IPS-NIHi11 (cell line): Measurements from ENCODE around the gene IGF2BP2.
"Not testable (repeated sequence)": the region's sequence is repeated elsewhere in the genome, so short reads cannot be mapped to it uniquely, and the experiment has no call there.

Source experiments
- DNase-seq: peaks from one replicate; pipeline ENCODE4 v3.0.0; 2012; ENCODE audit warnings: mixed read lengths, low spot score

The IGF2BP2 gene

DNA sequence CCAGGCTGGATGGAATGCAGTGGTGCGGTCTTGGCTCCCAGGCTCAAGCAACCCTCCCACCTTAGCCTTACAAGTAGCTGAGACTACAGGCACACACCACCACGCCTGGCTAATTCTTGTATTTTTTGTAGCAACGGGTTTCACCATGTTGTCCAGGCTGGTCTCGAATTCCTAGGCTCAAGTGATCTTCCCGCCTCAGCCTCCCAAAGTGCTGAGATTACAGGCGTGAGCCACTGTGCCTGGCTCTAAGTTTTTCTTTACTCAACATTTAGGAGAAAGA, 26.1 kb downstream of the IGF2BP2 start:
- not testable (repeated sequence) for DNase-seq

DNA sequence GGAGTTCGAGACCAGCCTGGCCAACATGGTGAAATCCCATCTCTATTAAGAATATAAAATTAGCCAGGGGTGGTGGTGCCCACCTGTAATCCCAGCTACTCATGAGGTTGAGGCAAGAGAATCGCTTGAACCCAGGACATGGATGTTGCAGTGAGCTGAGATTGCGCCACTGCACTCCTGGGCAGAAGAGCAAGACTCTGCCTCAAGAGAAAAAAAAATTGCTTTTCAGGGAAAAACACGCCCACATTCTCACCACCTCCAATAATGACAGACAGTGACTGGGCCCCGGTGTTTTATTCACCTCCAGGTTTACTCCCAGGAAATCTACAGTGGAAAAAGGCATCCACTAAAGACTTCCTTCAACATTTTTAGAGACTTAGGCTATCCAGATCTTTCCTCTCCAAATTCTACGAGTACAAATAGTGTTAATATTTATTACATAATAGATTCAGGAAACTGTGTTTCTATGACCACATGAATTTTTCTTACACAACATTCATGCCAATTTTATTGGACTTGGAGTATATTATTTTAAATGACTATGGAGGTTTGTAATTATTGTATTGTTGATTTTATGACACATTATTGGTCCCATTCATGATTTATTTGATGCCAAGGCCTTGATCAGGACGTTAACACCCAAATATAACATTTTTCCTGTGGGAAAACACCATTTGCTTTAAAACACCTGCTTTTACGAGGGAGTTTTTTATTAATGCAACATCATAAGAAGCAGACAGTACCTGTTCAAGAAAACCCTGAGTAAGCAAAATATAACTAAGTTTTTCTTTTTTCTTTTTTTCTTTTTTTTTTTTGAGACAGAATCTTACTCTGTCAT, 26.6 kb downstream of the IGF2BP2 start:
- no peak for DNase-seq

DNA sequence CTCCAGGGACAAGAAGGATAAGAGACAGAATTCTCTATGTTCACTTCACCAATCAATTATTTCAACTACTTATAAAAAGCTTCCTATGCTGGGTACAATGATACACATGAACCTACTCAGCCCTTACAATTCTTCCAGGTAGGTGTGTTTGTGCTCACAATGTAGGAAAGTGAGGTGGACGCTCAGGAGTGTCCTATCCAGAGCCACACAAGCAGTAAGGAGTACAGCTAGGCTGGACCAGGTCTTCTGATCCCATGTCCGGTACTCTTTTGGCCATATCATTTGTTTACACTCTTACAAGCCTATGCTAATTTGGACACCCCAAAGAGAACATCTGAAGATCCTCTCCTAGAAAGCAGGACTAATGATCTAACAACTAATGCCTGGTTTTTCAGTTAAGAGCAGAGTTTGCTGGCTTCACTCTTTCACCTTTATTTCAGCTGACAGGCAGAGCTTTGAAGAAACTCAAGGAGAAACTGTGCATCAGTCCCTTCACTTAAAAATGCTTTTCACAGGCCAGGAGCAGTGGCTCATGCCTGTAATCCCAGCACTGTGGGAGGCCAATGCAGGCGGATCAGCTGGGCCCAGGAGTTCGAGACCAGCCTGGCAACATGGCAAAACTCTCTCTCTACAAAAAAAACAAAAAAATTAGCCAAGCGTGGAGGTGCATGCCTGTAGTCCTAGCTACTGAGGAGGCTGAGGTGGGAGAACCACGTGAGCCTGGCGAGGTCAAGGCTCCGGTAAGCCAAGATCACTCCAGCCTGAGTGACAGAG, 27.5 kb downstream of the IGF2BP2 start:
- DNase-seq, result no peak

DNA sequence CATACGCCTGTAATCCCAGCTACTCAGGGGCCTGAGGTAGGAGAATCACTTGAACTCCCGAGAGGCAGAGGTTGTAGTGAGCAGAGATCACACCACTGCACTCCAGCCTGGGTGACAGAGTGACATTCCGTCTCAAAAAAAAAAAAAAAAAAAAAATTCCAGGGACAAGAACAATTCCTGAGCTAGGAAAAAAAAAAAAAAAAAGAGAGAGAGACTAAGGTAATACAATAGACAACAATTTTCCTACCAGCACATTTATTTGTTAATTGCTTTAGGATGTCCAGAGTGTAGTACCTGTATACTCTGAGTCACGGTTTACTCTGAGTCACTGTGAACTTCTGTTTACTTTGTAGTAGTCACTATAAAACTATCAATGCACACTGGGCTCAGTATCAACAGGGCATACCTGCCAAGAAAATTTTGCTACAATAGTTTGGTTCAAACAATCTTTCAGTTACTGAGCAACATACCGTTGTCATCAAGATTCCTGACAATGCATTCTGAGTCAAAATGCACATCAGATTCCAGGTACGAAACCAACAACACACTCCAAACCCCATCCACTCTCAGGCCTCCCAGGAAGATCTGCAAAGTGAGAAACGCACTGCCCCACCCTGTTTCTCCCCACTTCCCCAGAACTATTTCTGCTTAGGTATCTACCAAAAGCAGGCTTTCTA, 28.3 kb downstream of the IGF2BP2 start:
- no peak for DNase-seq

DNA sequence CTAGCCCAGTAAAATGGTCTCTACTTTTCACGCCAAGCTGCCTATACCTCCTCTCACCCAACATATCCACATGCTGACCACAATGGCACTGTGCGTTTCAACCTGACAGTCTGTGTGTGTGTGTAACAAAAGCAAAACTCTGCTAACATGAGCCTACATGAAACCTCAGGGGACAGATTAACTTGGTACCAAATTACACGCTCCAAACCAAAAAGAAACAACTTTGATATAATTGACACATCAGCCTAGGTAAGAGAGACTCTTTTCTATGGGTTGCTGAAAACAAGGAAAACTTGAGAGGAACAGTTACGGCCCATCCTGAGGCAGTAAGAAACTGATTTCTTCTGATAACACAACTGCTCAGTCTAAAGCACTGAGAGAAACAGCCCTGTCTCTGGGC, 31.5 kb downstream of the IGF2BP2 start:
- no peak for DNase-seq

DNA sequence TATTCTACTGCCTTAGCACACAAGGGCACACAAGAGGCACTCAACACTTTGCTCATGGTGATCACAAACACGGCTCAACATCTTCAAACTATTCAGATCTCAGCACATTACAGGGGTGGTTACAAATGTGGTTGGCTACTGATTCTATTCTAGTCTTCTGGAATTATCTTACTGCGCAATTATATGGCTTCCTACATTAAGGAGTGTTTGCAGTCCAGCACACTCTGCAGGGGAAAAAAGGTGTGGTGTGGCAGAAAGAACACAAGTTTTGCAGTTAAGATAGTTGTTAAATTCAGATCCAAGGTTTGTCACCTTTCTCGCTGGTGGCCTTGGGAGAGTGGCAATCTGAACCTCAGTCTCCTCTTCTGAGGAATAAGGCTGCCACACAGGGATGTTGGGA, 31.9 kb downstream of the IGF2BP2 start:
- no peak for DNase-seq

DNA sequence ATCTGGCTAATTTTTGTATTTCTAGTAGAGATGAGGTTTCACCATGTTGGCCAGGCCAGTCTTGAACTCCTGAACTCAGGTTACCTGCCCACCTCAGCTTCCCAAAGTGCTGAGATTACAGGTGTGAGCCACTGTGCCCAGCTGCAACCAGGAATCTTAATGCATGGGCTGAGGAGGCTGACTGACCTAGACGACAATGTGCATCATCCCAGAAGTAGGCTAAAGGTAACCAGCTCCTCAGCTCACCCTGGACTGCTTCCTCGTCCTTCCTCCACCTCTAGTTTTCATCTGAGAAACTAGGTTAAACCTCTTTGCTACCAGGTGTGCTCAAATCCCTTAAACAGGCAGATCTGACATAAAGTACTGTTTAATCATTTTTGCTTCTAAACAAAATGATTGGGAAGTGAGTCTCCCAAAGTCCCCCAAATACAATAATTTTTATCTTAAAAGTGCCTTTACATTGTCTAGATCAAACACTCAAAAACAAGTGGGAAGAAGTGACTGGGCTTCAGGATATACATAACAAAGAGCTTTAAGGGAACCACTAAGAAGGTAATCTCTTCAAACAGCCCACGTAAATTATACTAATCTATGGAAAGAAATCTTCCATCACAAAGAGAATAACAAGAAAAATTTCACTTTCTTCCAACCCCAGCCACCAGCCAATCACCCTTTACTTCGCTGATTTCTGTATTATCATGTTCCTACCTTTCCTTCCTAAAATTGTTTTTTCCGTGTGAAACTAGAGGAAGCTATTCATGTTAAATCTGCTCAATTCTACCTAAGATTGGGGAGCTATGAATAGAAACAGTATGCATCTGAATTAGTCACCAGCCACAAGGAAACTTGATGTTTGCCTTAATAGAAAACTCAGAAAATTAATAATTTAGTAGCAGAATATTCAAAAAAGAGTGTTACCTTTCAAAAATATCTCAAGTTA, 34.7 kb downstream of the IGF2BP2 start:
- peak; percentile 31 for DNase-seq

DNA sequence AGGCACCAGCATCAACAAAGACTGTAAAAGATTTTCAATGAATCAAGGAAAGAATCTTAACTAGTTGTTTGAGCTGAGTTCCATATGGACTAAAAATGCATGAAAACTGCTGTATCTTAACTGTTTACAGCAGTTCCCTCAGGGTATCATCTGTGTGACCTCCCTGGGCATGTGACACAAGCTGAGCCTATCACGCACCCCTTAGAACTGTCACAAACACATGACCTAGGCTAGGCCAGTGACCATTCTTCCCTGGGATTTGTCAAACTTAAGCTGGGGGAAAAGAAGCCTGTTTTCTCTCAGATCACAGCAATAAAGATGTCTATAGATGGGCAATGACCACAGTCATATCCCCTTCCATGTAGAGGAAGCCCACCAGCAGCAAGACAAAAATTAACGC, 35.7 kb downstream of the IGF2BP2 start:
- DNase-seq, result peak; percentile 35

DNA sequence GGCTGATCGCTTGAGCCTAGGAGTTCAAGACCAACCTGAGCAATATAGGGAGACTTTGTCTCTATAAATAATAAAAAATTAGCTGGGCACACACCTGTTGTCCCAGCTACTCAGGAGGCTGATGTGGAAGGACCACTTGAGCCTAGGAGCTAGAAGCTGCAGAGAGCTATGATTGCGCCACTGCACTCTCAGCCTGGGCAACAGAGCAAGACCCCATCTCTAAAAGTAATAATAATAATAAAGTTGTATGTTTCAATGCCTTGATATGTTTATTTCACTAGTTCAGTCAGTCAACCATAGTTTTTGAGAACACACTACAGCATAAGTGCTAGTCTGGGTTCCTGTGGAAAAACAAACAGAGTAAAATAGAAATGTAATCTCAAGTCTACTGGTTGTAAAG, 36.5 kb downstream of the IGF2BP2 start:
- no peak for DNase-seq

DNA sequence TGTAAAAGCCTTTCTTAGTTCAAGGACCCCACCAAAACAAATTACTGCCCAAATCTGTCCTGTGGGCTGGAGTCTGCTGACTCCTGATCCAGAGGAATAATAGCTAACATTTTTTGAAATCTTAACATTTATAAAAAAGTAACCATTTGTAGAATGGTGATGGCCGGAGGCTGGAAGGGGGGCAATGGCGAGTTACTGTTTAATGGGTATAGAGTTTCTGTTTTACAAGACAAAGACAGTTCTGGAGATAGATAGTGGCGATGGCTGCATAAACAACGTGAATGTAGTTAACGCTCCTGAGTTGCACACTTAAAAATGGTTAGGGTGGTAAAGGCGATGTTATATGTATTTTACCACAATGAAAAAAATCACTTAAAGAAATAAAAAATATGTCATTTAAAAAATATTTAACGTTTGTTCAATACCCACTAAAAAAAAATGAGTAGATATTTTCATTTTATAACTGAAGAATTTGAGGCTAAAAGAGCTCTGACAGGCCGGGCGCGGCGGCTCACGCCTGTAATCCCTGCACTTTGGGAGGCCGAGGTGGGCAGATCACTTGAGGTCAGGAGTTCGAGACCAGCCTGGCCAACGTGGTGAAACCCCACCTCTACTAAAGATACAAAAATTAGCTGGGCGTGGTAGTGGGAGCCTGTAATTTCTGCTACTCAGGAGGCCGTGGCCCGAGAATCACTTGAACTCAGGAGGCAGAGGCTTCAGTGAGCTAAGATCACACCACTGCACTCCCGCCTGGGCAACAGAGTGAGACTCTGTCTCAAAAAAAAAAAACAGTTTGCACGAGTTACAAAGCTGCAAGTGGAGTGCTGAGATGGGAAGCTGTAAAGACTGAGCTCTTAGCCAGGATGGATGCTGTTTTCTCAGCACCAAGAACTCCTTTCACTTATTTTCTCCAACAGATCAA, 37.6 kb downstream of the IGF2BP2 start:
- DNase-seq, result no peak

DNA sequence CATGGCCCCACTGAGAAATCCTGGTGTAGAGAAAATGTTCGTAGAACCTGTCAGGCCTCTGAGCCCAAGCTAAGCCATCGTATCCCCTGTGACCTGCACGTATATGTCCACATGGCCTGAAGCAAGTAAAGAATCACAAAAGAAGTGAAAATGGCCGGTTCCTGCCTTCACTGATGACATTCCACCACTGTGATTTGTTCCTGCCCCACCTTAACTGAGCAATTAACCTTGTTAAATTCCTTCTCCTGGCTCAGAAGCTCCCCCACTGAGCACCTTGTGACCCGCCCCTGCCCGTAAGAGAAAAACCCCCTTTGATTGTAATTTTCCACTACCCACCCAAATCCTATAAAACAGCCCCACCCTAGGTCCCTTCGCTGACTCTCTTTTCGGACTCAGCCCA, 38.6 kb downstream of the IGF2BP2 start:
- not testable (repeated sequence) for DNase-seq

DNA sequence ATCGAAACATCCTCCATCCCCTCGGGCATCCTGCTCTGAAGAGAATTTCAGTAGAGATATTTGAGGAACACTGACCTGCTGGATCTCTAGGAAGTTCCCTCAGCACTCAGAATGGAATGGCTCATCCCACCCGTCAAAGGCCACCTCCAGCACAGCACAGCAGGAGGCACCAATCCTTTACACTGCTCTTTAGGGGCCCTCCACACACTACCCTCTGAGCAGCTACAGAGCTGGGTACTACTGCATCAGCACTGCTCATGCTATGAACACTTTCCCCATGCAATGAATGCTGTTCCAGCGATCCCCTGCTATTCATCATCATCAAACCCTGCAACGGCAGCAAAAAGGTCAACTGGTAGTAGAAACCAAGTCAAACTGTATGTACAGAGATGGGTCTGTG, 40.5 kb downstream of the IGF2BP2 start:
- no peak for DNase-seq

DNA sequence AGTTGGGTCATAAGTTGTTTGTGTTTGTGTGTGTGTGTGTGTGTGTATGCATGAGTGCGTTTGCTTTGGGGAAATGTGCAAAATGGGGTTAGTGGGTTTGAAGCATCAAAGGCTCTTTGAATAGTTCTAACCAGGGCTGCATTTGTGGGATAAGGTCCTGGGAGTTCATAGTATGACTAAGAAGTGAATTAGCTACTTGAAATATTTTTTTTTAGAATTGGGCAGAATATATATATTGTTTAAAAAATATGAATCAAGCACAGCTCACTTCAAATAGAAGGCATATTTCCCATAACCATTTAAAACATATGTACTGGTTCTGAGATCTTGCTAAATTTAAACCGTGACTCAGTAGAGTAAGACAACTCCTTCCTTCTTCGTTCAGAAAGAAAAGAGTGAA, 43.1 kb downstream of the IGF2BP2 start:
- no peak for DNase-seq

DNA sequence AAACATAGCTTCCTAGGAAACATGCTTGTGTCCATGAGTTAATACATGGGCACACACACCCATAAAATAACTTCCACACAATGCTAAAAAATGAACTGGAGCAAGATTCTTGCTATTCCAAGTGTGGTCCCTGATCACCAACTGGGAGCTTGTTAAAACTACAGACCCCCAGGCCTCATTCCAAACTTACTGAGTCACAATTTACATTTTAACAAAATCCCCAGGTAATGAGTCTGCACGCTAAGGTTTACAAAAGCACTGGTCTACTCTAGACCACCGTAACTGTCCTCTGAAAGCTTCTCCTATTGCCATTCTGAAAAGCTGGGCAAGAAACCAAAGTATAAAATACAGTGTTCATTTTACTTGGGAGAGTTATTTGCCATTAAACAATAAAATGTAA, 45.4 kb downstream of the IGF2BP2 start:
- no peak for DNase-seq

DNA sequence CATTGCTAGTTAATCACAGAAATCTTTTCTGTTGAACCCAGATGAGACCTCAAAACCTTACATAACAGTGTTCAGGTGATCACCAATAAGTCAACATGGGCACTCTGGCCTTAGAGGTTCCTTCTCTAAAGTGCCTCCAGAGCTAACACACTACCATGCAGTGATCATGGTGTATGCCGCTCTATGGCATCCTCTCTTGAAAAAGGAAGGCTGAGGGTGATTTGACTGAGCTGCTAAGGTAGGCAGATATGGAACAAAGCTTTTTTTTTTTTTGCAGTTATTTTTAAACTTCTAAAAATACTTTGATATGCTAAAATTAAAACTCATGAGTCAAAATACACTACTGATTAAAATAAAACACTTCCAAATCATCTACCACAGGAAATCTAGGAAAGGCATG, 46.0 kb downstream of the IGF2BP2 start:
- DNase-seq, result no peak

DNA sequence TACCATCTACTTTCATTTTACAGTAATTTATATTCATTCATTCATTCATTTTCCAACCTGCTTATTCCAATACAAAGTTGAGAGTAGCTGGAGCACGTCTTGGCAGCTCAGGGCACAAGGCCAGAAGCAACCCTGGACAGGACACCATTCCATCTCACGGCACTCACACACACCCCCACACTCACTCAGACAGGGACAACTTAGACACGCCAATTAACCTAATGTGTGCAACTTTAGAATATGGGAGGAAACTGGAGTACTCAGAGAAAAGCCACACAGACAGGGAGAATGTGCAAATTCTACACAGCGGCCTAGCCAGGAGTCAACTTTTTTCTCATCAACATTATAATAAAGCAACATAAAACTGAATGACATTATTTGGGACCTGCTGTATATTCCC, 46.7 kb downstream of the IGF2BP2 start:
- no peak for DNase-seq

DNA sequence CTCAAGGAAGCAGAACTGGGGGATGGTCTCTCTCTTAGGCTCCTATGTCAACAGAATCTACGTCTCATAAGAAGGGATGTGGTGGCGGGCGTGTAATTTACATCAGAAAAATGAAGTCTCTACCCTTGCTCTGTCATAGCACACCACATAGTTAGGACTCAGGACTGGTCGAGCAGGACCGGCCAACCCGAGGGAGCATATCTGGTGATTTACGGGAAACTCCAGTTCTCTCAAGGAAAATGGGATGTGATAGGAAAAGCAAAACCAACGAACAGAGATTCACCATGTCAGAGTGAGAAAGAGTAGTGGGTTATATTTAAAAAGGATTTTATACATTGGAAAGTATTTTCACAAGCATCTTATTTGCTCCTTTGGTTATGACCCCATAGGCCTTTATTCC, 54.7 kb downstream of the IGF2BP2 start:
- no peak for DNase-seq

DNA sequence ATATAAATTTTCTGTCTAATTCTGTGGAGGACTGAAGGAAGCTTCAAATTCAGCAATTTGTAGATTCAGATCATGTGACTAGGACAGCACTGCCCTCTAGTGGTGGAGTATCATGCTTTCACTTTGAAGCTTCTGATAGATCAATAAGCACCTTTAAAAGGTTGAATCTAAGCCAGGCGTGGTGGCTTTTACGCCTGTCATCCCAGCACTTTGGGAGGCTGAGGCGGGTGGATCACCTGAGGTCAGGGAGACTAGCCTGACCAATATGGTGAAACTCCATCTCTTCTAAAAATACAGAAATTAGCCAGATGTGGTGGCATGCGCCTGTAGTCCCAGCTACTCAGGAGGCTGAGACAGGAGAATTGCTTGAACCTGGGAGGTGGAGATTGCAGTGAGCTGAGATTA, 56.3 kb downstream of the IGF2BP2 start:
- DNase-seq, result peak; percentile 52

DNA sequence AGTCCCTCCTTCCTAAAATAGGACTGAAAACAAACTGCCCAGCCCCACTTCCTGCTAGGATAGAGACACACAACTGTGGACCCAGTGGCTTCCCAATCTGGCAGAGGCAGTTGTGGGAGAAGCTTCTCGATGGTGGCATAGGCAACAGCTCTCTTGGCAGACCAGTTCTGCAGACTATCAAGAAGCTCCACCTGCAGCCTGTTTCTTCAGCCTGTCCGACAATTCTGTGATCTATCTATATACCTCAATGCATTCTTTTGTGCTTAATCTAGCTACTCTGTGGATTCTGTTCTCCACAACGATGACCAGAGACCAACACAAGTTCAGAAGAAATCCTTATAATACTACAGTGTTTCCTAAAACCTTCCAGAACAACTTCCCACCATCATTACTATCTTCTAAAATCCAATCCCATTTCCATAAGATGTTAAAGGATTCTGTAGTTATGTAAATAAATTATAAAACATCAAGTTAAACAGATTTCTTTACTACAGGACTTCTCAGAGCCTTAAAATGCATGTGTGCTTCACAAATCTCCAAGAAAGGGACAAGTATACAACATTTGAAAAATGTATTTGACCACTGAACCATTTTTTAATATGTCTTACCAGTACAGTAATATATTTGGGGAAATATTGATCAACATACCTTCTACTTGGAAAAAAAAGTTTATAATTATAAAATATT, 57.7 kb downstream of the IGF2BP2 start:
- DNase-seq, result no peak

DNA sequence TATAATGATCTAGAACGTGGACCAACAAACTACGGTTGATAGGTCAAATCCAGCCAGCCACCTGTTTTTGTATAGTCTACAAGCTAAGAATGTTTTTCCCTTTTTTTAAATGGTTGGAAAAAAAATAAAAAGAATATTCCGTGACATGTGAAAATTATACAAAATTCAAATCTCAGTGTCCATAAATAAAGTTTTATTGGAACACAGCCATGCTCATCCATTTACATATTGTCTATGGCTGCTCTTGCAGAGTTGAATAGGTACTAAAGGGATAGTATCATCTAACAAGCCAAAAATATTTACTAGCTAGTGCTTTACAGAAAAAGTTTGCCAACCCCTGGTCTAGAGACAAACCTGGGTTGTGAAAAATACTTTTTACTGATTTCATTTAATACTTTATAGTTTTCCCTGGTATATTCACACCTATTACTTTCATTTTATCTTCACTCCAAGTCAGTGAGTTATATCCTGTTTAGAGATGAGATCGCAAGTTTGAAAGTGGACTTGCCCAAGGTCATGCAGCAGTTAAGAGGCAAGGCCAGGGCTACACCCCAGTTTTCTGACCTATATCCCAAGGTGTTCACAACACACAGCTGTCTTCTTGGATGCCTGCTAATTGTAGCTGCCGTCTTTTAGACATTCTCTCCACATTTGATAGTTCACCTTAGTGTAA, 58.4 kb downstream of the IGF2BP2 start:
- no peak for DNase-seq
